ENCODE measurements around the gene CCDC146.
"Not testable (repeated sequence)": the region's sequence is repeated elsewhere in the genome, so short reads cannot be mapped to it uniquely, and the experiment has no call there.

The CCDC146 gene

GRCh38 chr7:77209479-77210139, 87.2 kb downstream of the CCDC146 start:
- Histone ChIP-seq H3K79me1 (ENCODE audit: low read length) (no peaks in the 10 kb centered on the region), H3K79me2 (ENCODE audit: control insufficient read depth, insufficient read depth, low read length) (no peaks in the 10 kb centered on the region), H3K4me1 (ENCODE audit: control insufficient read depth, low read depth, low read length) (no peaks in the 10 kb centered on the region), H3K9ac (ENCODE audit: low read length) (no peak overlapping the region), H3K4me2 (ENCODE audit: low read length) (no peak overlapping the region), H3K27me3 (ENCODE audit: insufficient read depth, low read length, poor library complexity) (no peaks in the 10 kb centered on the region), H3K23ac (ENCODE audit: low read length) (no peak overlapping the region), H3K4me3 (ENCODE audit: low read length) (no peak overlapping the region), H4K8ac (ENCODE audit: low read depth, low read length) (no peak overlapping the region), H3K4ac (ENCODE audit: low read depth, low read length) (no peak overlapping the region), H2BK15ac (replicated peaks; ENCODE audit: low read depth) (no peak overlapping the region), H3K27ac (ENCODE audit: low read depth, low read length) (no peak overlapping the region), H2BK5ac (ENCODE audit: low read length) (no peak overlapping the region), H4K5ac (ENCODE audit: low read length) (no peak overlapping the region), H3K56ac (ENCODE audit: low read length) (no peak overlapping the region), H2AK5ac (ENCODE audit: low read length) (no peak overlapping the region), H3K36me3 (ENCODE audit: control insufficient read depth, insufficient read depth, low read length) (no peaks in the 10 kb centered on the region), H2BK120ac (ENCODE audit: low read depth, low read length) (no peak overlapping the region), H3K18ac (ENCODE audit: low read length) (no peak overlapping the region)
- peak; percentile 4 for DNase-seq
- no CpG with 5 or more reads among the region's 6 CpGs for whole genome bisulfite sequencing (ENCODE audit: extremely low coverage, insufficient coverage, low lambda C conversion rate)

GRCh38 chr7:77216181-77216845, 93.9 kb downstream of the CCDC146 start:
- Histone ChIP-seq H3K4me2 (ENCODE audit: low read length) (no peak overlapping the region), H3K79me2 (ENCODE audit: control insufficient read depth, insufficient read depth, low read length) (no peaks in the 10 kb centered on the region), H3K27me3 (ENCODE audit: insufficient read depth, low read length, poor library complexity) (no peaks in the 10 kb centered on the region), H3K4me1 (ENCODE audit: control insufficient read depth, low read depth, low read length) (no peaks in the 10 kb centered on the region), H3K23ac (ENCODE audit: low read length) (no peak overlapping the region), H3K36me3 (ENCODE audit: control insufficient read depth, insufficient read depth, low read length) (no peaks in the 10 kb centered on the region), H2BK120ac (ENCODE audit: low read depth, low read length) (no peak overlapping the region), H2AK5ac (ENCODE audit: low read length) (no peak overlapping the region), H3K9ac (ENCODE audit: low read length) (no peak overlapping the region), H3K18ac (ENCODE audit: low read length) (no peak overlapping the region), H3K56ac (ENCODE audit: low read length) (no peak overlapping the region), H2BK15ac (replicated peaks; ENCODE audit: low read depth) (no peak overlapping the region), H4K5ac (ENCODE audit: low read length) (no peak overlapping the region), H3K4ac (ENCODE audit: low read depth, low read length) (no peak overlapping the region), H2BK5ac (ENCODE audit: low read length) (no peak overlapping the region), H3K4me3 (ENCODE audit: low read length) (no peak overlapping the region), H4K8ac (ENCODE audit: low read depth, low read length) (no peak overlapping the region), H3K27ac (ENCODE audit: low read depth, low read length) (no peak overlapping the region), H3K79me1 (ENCODE audit: low read length) (no peaks in the 10 kb centered on the region)
- WGBS (ENCODE audit: extremely low coverage, insufficient coverage, low lambda C conversion rate), result no CpG with 5 or more reads among the region's 3 CpGs
- DNase-seq, result no peak

- Histone ChIP-seq H3K36me3 (ENCODE audit: control insufficient read depth, insufficient read depth, low read length) (no peaks in the 10 kb centered on the region), H2BK120ac (ENCODE audit: low read depth, low read length) (no peak overlapping the region), H3K23ac (ENCODE audit: low read length) (no peak overlapping the region), H3K18ac (ENCODE audit: low read length) (no peak overlapping the region), H3K4ac (ENCODE audit: low read depth, low read length) (no peak overlapping the region), H3K9ac (ENCODE audit: low read length) (no peak overlapping the region), H4K5ac (ENCODE audit: low read length) (no peak overlapping the region), H3K79me1 (ENCODE audit: low read length) (no peaks in the 10 kb centered on the region), H3K4me3 (ENCODE audit: low read length) (no peak overlapping the region), H3K56ac (ENCODE audit: low read length) (no peak overlapping the region), H3K4me2 (ENCODE audit: low read length) (no peak overlapping the region), H2BK5ac (ENCODE audit: low read length) (no peak overlapping the region), H4K8ac (ENCODE audit: low read depth, low read length) (no peak overlapping the region), H3K79me2 (ENCODE audit: control insufficient read depth, insufficient read depth, low read length) (no peaks in the 10 kb centered on the region), H3K27me3 (ENCODE audit: insufficient read depth, low read length, poor library complexity) (no peaks in the 10 kb centered on the region), H3K4me1 (ENCODE audit: control insufficient read depth, low read depth, low read length) (no peaks in the 10 kb centered on the region), H2AK5ac (ENCODE audit: low read length) (no peak overlapping the region), H3K27ac (ENCODE audit: low read depth, low read length) (no peak overlapping the region), H2BK15ac (replicated peaks; ENCODE audit: low read depth) (no peak overlapping the region)
- no peak for DNase-seq
- WGBS (ENCODE audit: extremely low coverage, insufficient coverage, low lambda C conversion rate), result no CpG with 5 or more reads among the region's 2 CpGs
These were observed 95.2 kb downstream of the CCDC146 start for GRCh38 chr7:77217474-77218185.

GRCh38 chr7:77219701-77220331, 97.4 kb downstream of the CCDC146 start:
- H3K4me1 ChIP-seq (ENCODE audit: control insufficient read depth, low read depth, low read length); H4K8ac ChIP-seq (ENCODE audit: low read depth, low read length); DNase-seq; H3K4me3 ChIP-seq (ENCODE audit: low read length); H3K79me2 ChIP-seq (ENCODE audit: control insufficient read depth, insufficient read depth, low read length); H3K56ac ChIP-seq (ENCODE audit: low read length); H3K27me3 ChIP-seq (ENCODE audit: insufficient read depth, low read length, poor library complexity); H2BK5ac ChIP-seq (ENCODE audit: low read length); H3K18ac ChIP-seq (ENCODE audit: low read length); H2AK5ac ChIP-seq (ENCODE audit: low read length); H3K27ac ChIP-seq (ENCODE audit: low read depth, low read length); H3K4me2 ChIP-seq (ENCODE audit: low read length); H3K4ac ChIP-seq (ENCODE audit: low read depth, low read length); H4K5ac ChIP-seq (ENCODE audit: low read length); H3K79me1 ChIP-seq (ENCODE audit: low read length); H3K23ac ChIP-seq (ENCODE audit: low read length); H3K9ac ChIP-seq (ENCODE audit: low read length); H2BK120ac ChIP-seq (ENCODE audit: low read depth, low read length); H3K36me3 ChIP-seq (ENCODE audit: control insufficient read depth, insufficient read depth, low read length); H2BK15ac ChIP-seq (replicated peaks; ENCODE audit: low read depth): not testable (repeated sequence)
- WGBS (ENCODE audit: extremely low coverage, insufficient coverage, low lambda C conversion rate), result no CpG with 5 or more reads among the region's 10 CpGs

DNA sequence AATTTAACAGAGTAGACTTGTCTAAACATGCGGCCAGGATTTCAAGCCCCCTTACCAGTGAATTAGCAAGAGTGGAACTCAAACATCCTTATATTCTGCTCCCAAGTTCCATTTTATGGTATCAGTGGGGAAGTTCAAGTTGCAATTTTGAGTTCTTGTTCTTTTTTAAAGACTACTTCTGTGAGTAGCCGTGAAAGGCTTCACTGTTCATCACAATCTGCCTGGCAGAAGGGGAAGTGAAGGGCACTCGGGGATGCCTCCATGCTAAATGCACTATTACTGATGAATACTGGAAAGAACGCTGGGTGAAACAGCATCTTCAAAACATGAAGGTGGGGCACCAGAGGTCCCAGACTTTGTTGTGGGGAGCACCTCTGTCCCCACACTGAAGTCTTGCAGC, 99.7 kb downstream of the CCDC146 start:
- Histone ChIP-seq H2BK15ac (replicated peaks; ENCODE audit: low read depth) (no peak overlapping the region), H3K79me1 (ENCODE audit: low read length) (no peaks in the 10 kb centered on the region), H3K4me2 (ENCODE audit: low read length) (no peak overlapping the region), H3K4me1 (ENCODE audit: control insufficient read depth, low read depth, low read length) (no peaks in the 10 kb centered on the region), H4K5ac (ENCODE audit: low read length) (no peak overlapping the region), H3K79me2 (ENCODE audit: control insufficient read depth, insufficient read depth, low read length) (no peaks in the 10 kb centered on the region), H3K18ac (ENCODE audit: low read length) (no peak overlapping the region), H3K4ac (ENCODE audit: low read depth, low read length) (no peak overlapping the region), H3K56ac (ENCODE audit: low read length) (no peak overlapping the region), H3K27me3 (ENCODE audit: insufficient read depth, low read length, poor library complexity) (no peaks in the 10 kb centered on the region), H2BK5ac (ENCODE audit: low read length) (no peak overlapping the region), H3K4me3 (ENCODE audit: low read length) (no peak overlapping the region), H2BK120ac (ENCODE audit: low read depth, low read length) (no peak overlapping the region), H2AK5ac (ENCODE audit: low read length) (no peak overlapping the region), H3K9ac (ENCODE audit: low read length) (no peak overlapping the region), H4K8ac (ENCODE audit: low read depth, low read length) (no peak overlapping the region), H3K23ac (ENCODE audit: low read length) (no peak overlapping the region), H3K27ac (ENCODE audit: low read depth, low read length) (no peak overlapping the region), H3K36me3 (ENCODE audit: control insufficient read depth, insufficient read depth, low read length) (no peaks in the 10 kb centered on the region)
- no CpG with 5 or more reads among the region's 4 CpGs for WGBS (ENCODE audit: extremely low coverage, insufficient coverage, low lambda C conversion rate)
- no peak for DNase-seq
